H1 (cell line): Measurements from ENCODE around the gene PCDHA1. TPM values are rescaled to one million over a fixed set of nuclear protein-coding genes. Genes with fewer than 3 reads are reported as not detected.

Experiments used
- CTCF ChIA-PET: fragments of 300-600 bp; sonication (Branson Sonifier 250); formaldehyde crosslinking; loops from one replicate; lab custom pipeline; 2021; ENCODE audit not compliant: partially characterized antibody; lab: Charles Lee
- POLR2A ChIA-PET: fragments of 300-600 bp; sonication (Branson Sonifier 250); formaldehyde crosslinking; loops from one replicate; lab custom pipeline; 2021; ENCODE audit warnings: inconsistent platforms; ENCODE audit not compliant: partially characterized antibody; lab: Charles Lee
- DNase-seq, 2 experiments: peaks; one replicate each; pipeline versions ENCODE4 v3.0.0 to v3.0.0-alpha.2; 2010 to 2022; ENCODE audit warnings: low spot score in 2 of 2, low read depth in 1 of 2, mixed read lengths in 1 of 2
- FAIRE-seq: peaks from 2 replicates; lab custom pipeline; 2011; peaks lifted over from hg19 to GRCh38; lab: Jason Lieb, UNC
- H2AFZ ChIP-seq: 2 replicates; pipeline ENCODE4 v1.8.1; 2012; ENCODE audit warnings: low read length, inconsistent platforms
- H2AK5ac ChIP-seq: 2 replicates; pipeline ENCODE4 v1.6.1; 2013; ENCODE audit warnings: low read depth, low read length
- H2BK120ac ChIP-seq: replicated peaks from 2 replicates; pipeline ENCODE3; 2013; ENCODE audit warnings: low read depth, low read length, inconsistent platforms
- H2BK12ac ChIP-seq: 2 replicates; pipeline ENCODE4 v1.6.1; 2013; ENCODE audit warnings: low read depth, low read length
- H2BK15ac ChIP-seq: 2 replicates; pipeline ENCODE4 v1.6.1; 2013; ENCODE audit warnings: low read length
- H2BK20ac ChIP-seq: 2 replicates; pipeline ENCODE4 v1.6.1; 2013; ENCODE audit warnings: low read length
- H2BK5ac ChIP-seq: 2 replicates; pipeline ENCODE4 v1.6.1; 2013; ENCODE audit warnings: low read depth, low read length
- H3K14ac ChIP-seq: 2 replicates; pipeline ENCODE4 v1.6.1; 2013; ENCODE audit warnings: inconsistent platforms; ENCODE audit not compliant: insufficient read length
- H3K18ac ChIP-seq: 2 replicates; pipeline ENCODE4 v1.6.1; 2013; ENCODE audit warnings: low read length; ENCODE audit errors: extremely low read depth
- H3K23ac ChIP-seq: 2 replicates; pipeline ENCODE4 v1.6.1; 2013; ENCODE audit warnings: inconsistent platforms; ENCODE audit not compliant: insufficient read length
- H3K23me2 ChIP-seq: 2 replicates; pipeline ENCODE4 v1.6.1; 2013; ENCODE audit warnings: low read depth, low read length
- H3K27ac ChIP-seq: 2 replicates; pipeline ENCODE4 v1.6.1; 2011; ENCODE audit warnings: low read depth, low read length, inconsistent platforms
- H3K27me3 ChIP-seq, 4 experiments: replicated peaks in 1 of 4; 1 replicate in 1 of 4; 2 replicates in 3 of 4; pipeline versions ENCODE4 v1.6.1 to v1.8.1; 2011 to 2013; ENCODE audit warnings: low read length in 3 of 4, mild to moderate bottlenecking in 3 of 4, inconsistent platforms in 2 of 4, mixed read lengths in 2 of 4, moderate library complexity in 1 of 4; ENCODE audit not compliant: control insufficient read depth in 3 of 4, insufficient read depth in 3 of 4; ENCODE audit errors: extremely low read depth in 1 of 4
- H3K36me3 ChIP-seq, 4 experiments: 2 replicates each; pipeline versions ENCODE4 v1.6.1 to v1.8.1; 2011 to 2013; ENCODE audit warnings: mild to moderate bottlenecking in 4 of 4, low read length in 3 of 4, moderate library complexity in 2 of 4, control low read depth in 1 of 4, inconsistent platforms in 1 of 4; ENCODE audit not compliant: insufficient read depth in 4 of 4, control insufficient read depth in 2 of 4
- H3K4ac ChIP-seq: replicated peaks from 2 replicates; pipeline ENCODE3; 2013; ENCODE audit warnings: low read length, low read depth, mixed read lengths, inconsistent platforms; ENCODE audit not compliant: insufficient read length
- H3K4me1 ChIP-seq, 4 experiments: replicated peaks in 1 of 4; 1 replicate in 1 of 4; 2 replicates in 3 of 4; pipeline versions ENCODE4 v1.6.1 to v1.8.1; 2011 to 2013; ENCODE audit warnings: low read length in 3 of 4, inconsistent platforms in 2 of 4, mixed read lengths in 1 of 4; ENCODE audit not compliant: insufficient read depth in 4 of 4, control insufficient read depth in 3 of 4
- H3K4me2 ChIP-seq, 2 experiments: 2 replicates each; pipeline versions ENCODE4 v1.6.1 to v1.8.1; 2011 to 2013; ENCODE audit warnings: low read depth in 2 of 2, low read length in 2 of 2, control low read depth in 1 of 2, inconsistent platforms in 1 of 2, mild to moderate bottlenecking in 1 of 2; ENCODE audit not compliant: insufficient read depth in 1 of 2
- H3K4me3 ChIP-seq, 4 experiments: fragments of 200-600, 300-600 bp in 1 of 4; sonication (generic), shearing (Covaris generic), sonication (Bioruptor Twin) in 1 of 4; 2 replicates each; pipeline versions ENCODE4 v1.5.1 to v1.8.1; 2011 to 2016; ENCODE audit warnings: low read length in 4 of 4, low read depth in 3 of 4, control low read depth in 2 of 4, inconsistent platforms in 2 of 4, mild to moderate bottlenecking in 2 of 4, mixed read lengths in 1 of 4, moderate library complexity in 1 of 4; ENCODE audit not compliant: insufficient read depth in 2 of 4; ENCODE audit errors: extremely low read depth in 1 of 4
- H3K56ac ChIP-seq: replicated peaks from 2 replicates; pipeline ENCODE3; 2013; ENCODE audit warnings: low read depth, mild to moderate bottlenecking, mixed read lengths, low read length, inconsistent platforms; ENCODE audit not compliant: insufficient read length
- H3K79me1 ChIP-seq: 2 replicates; pipeline ENCODE4 v1.6.1; 2013; ENCODE audit warnings: low read depth, low read length, control low read depth
- H3K79me2 ChIP-seq, 2 experiments: 2 replicates each; pipeline versions ENCODE4 v1.6.1 to v1.8.1; 2012 to 2013; ENCODE audit warnings: low read length in 2 of 2, mild to moderate bottlenecking in 2 of 2, inconsistent platforms in 1 of 2; ENCODE audit not compliant: insufficient read depth in 2 of 2, control insufficient read depth in 1 of 2
- H3K9ac ChIP-seq, 4 experiments: replicated peaks in 1 of 4; 1 replicate in 1 of 4; 2 replicates in 3 of 4; pipeline versions ENCODE4 v1.6.1 to v1.8.1; 2011 to 2013; ENCODE audit warnings: low read depth in 3 of 4, low read length in 3 of 4, control low read depth in 2 of 4, mild to moderate bottlenecking in 2 of 4, moderate library complexity in 2 of 4, inconsistent platforms in 1 of 4; ENCODE audit errors: extremely low read depth in 1 of 4
- H3K9me3 ChIP-seq, 2 experiments: 2 replicates each; pipeline versions ENCODE4 v1.6.1 to v1.8.1; 2012 to 2013; ENCODE audit warnings: mild to moderate bottlenecking in 2 of 2, moderate library complexity in 2 of 2, control low read depth in 1 of 2, inconsistent platforms in 1 of 2, low read depth in 1 of 2, low read length in 1 of 2, mixed read lengths in 1 of 2; ENCODE audit not compliant: insufficient read depth in 2 of 2
- H4K20me1 ChIP-seq, 2 experiments: replicated peaks in 1 of 2; 2 replicates each; pipeline versions ENCODE3 to v1.8.1; 2011 to 2013; ENCODE audit warnings: inconsistent platforms in 2 of 2, low read length in 2 of 2, mild to moderate bottlenecking in 1 of 2; ENCODE audit not compliant: insufficient read depth in 2 of 2, control insufficient read depth in 1 of 2
- H4K5ac ChIP-seq: 2 replicates; pipeline ENCODE4 v1.6.1; 2013; ENCODE audit warnings: low read length, low read depth, mixed read lengths, inconsistent platforms; ENCODE audit not compliant: insufficient read length
- H4K8ac ChIP-seq: 2 replicates; pipeline ENCODE4 v1.8.0; 2013; ENCODE audit warnings: mild to moderate bottlenecking, moderate library complexity, low read length, inconsistent platforms; ENCODE audit not compliant: insufficient read depth; ENCODE audit errors: extremely low read depth
- H4K91ac ChIP-seq: replicated peaks from 2 replicates; pipeline ENCODE3; 2013; ENCODE audit warnings: low read length, mixed read lengths, inconsistent platforms; ENCODE audit not compliant: insufficient read length
- CHD1 ChIP-seq: IDR thresholded peaks from 2 replicates; pipeline ENCODE4 v1.6.1; 2012; ENCODE audit warnings: low read depth, low read length, improper control_type of control experiment
- CHD2 ChIP-seq: IDR thresholded peaks from 2 replicates; pipeline ENCODE4 v1.6.1; 2012; ENCODE audit warnings: low read length, improper control_type of control experiment
- EZH2 ChIP-seq: fragments of 200-600 bp; sonication (generic); IDR thresholded peaks from 2 replicates; pipeline ENCODE4 v1.7.1; 2012; ENCODE audit warnings: low read depth, mild to moderate bottlenecking, moderate library complexity, low read length, inconsistent platforms; ENCODE audit not compliant: severe bottlenecking
- KDM1A ChIP-seq: fragments of 200-600, 300-600 bp; sonication (generic); IDR thresholded peaks from 2 replicates; pipeline ENCODE4 v1.7.1; 2016; ENCODE audit warnings: mild to moderate bottlenecking, low read length, borderline replicate concordance
- KDM5A ChIP-seq: fragments of 200-600 bp; IDR thresholded peaks from 2 replicates; pipeline ENCODE4 v1.7.1; 2012; ENCODE audit warnings: mild to moderate bottlenecking, low read length, inconsistent platforms, mixed read lengths
- MAFK ChIP-seq: IDR thresholded peaks from 2 replicates; pipeline ENCODE4 v1.6.1; 2012; ENCODE audit warnings: low read depth, mild to moderate bottlenecking, improper control_type of control experiment, low read length
- PHF8 ChIP-seq: fragments of 200-600 bp; sonication (generic); conservative IDR thresholded peaks from 2 replicates; pipeline ENCODE4 v1.7.1; 2012; ENCODE audit warnings: low read depth, mild to moderate bottlenecking, inconsistent platforms, low read length, moderate library complexity
- SIN3A ChIP-seq, 2 experiments: IDR thresholded peaks in 1 of 2; conservative IDR thresholded peaks in 1 of 2; 2 replicates each; pipeline ENCODE4 v1.6.1; 2011 to 2012; ENCODE audit warnings: low read length in 2 of 2, improper control_type of control experiment in 1 of 2, low read depth in 1 of 2, mild to moderate bottlenecking in 1 of 2
- SP1 ChIP-seq: IDR thresholded peaks from 2 replicates; pipeline ENCODE4 v1.6.1; 2011; ENCODE audit warnings: low read depth, low read length
- TAF7 ChIP-seq: optimal IDR thresholded peaks from 2 replicates; pipeline ENCODE3; 2011; ENCODE audit warnings: low read depth, mild to moderate bottlenecking, inconsistent platforms, low read length, moderate library complexity, borderline replicate concordance
- TBP ChIP-seq: IDR thresholded peaks from 2 replicates; pipeline ENCODE4 v1.6.1; 2011; ENCODE audit warnings: low read depth, low read length, improper control_type of control experiment
- TEAD4 ChIP-seq: IDR thresholded peaks from 2 replicates; pipeline ENCODE4 v1.6.1; 2012; ENCODE audit warnings: low read depth, low read length, inconsistent platforms, mixed read lengths
- WGBS, 2 experiments: shearing (Covaris generic) in 1 of 2; methylation state at CpG; one replicate each; pipeline versions ENCODE4 v1.1.6 to v1.1.7; 2013 to 2015; ENCODE audit warnings: low lambda C conversion rate in 2 of 2, mixed read lengths in 2 of 2, inconsistent platforms in 1 of 2, low coverage in 1 of 2, missing lambda C conversion rate in 1 of 2; ENCODE audit not compliant: insufficient replicate concordance in 2 of 2, insufficient coverage in 1 of 2, insufficient read length in 1 of 2; ENCODE audit errors: extremely low coverage in 1 of 2, missing lambda C conversion rate in 1 of 2; 5-methylcytosine and 5-hydroxymethylcytosine counted together
- polyA plus RNA-seq, 7 experiments: library from polyadenylated mRNA; depleted of rRNA in 3 of 7; stranded (reverse) in 5 of 7; unstranded in 2 of 7; fragments of >200 nt in 5 of 7; fragments of 200-250 nt in 2 of 7; gene quantifications; 1 replicate in 5 of 7; 2 replicates in 1 of 7; 4 replicates in 1 of 7; pipeline versions ENCODE4 v1.2.1 to v1.2.3, GENCODE V29; 2011 to 2013; ENCODE audit warnings: missing spikeins in 2 of 7, mixed read lengths in 2 of 7
- total RNA-seq: library from RNA; stranded (reverse); fragmentation: NEBNext Ultra II Directional; extraction: Animal tissue kit (Norgen Biotek cat#: 25700); gene quantifications from 2 replicates; pipeline ENCODE4 v1.2.1, GENCODE V29; 2021

Gene PCDHA1
- total and polyA plus RNA-seq, 2 of the 8 experiments (the other 6 are each of a cell fraction or from before 2014, with no cell fraction given): 0.23 to 0.50 TPM

GRCh38 chr5:140998921-140999410 is 213.0 kb downstream of the PCDHA1 start:
- Histone ChIP-seq H4K5ac (no peak overlapping the region), H3K36me3 (no peaks in the 10 kb centered on the region), H3K23me2 (peaks cover 11% of the 10 kb centered on the region; the same call in 1 of the 2 replicates), H2AFZ (no peak overlapping the region), H3K18ac (no peak overlapping the region), H2AK5ac (no peak overlapping the region), H3K56ac (no peak overlapping the region), H3K79me1 (no peaks in the 10 kb centered on the region), H3K9ac (no peak overlapping the region), H3K14ac (no peak overlapping the region), H3K27ac (no peak overlapping the region), H2BK15ac (no peak overlapping the region), H2BK12ac (no peak overlapping the region), H3K4me1 (peaks cover 3 to 26% (median 21%) of the 10 kb centered on the region in 4 experiments; a peak in 6 of 7 replicates), H2BK20ac (no peak overlapping the region), H3K23ac (no peak overlapping the region), H3K9me3 (no peaks in the 10 kb centered on the region), H4K8ac (no peak overlapping the region), H3K4ac (no peak overlapping the region), H3K79me2 (no peaks in the 10 kb centered on the region), H3K4me3 (peak overlapping the region in 1 of 4 experiments; percentile 25; a peak in 1 of 8 replicates), H2BK120ac (no peak overlapping the region), H4K91ac (no peak overlapping the region), H2BK5ac (no peak overlapping the region), H3K27me3 (no peaks in the 10 kb centered on the region), H4K20me1 (no peaks in the 10 kb centered on the region), H3K4me2 (peak overlapping the region; percentile 4 to 31; a peak in 1 of 4 replicates)
- DNase-seq (no peak), FAIRE-seq (peak; percentile 42)
- POLR2A ChIA-PET: interaction anchor here (0.7 to 8.3 kb wide), 7 partner anchors 12 to 841 kb away, joined by 3 to 155 read pairs (median 5); partner anchors contain the start of gene PCDHAC2
- 80% methylated on average over 2 of the region's 2 CpGs; no CpG with 5 or more reads in 1 of the 2 experiments for WGBS, 2 experiments
- CTCF ChIA-PET: interaction anchor here (0.7 to 6.7 kb wide), 13 partner anchors 11 to 188 kb away, joined by 3 to 50 read pairs (median 5); partner anchors contain the start of genes PCDHA11, PCDHA12, PCDHA8 and PCDHAC1
- TF ChIP-seq KDM1A (no peak), KDM5A (no peak), TAF7 (no peak), EZH2 (no peak), TBP (no peak), MAFK (no peak), SIN3A (conservative IDR thresholded peaks at IDR 0.05 in 1 of 2, IDR thresholded peaks at IDR 0.05 in 1 of 2; ENCODE audit: low read depth in 1 of 2, low read length in 2 of 2) (no peak), PHF8 (no peak), TEAD4 (no peak), SP1 (no peak), CHD2 (no peak), CHD1 (no peak)
